Calu3 (cell line): ENCODE measurements around the gene WDR88. TPM values are rescaled to one million over a fixed set of nuclear protein-coding genes. Genes with fewer than 3 reads are reported as not detected.

Experiments
- BruUV-seq: library from RNA; stranded (reverse); fragments of 400-500 nt; replicated peaks from 2 replicates; lab custom pipeline; 2021; lab: Mats Ljungman, UMichigan
- CTCF ChIA-PET: fragments of 300-600 bp; sonication (Branson Sonifier 250); formaldehyde crosslinking; loops from one replicate; lab custom pipeline; 2022; ENCODE audit warnings: antibody characterized with exemption; lab: Charles Lee
- DNase-seq: peaks from one replicate; pipeline ENCODE4 v3.0.0; 2022
- H3K27ac Mint-ChIP-seq: one replicate; pipeline ENCODE4 v1.8.0; 2022; ENCODE audit warnings: mixed read lengths; ENCODE audit not compliant: unreplicated experiment
- H3K27me3 Mint-ChIP-seq: one replicate; pipeline ENCODE4 v1.8.0; 2022; ENCODE audit warnings: mixed read lengths; ENCODE audit not compliant: unreplicated experiment
- H3K36me3 Mint-ChIP-seq: one replicate; pipeline ENCODE4 v1.8.0; 2022; ENCODE audit warnings: mild to moderate bottlenecking, moderate library complexity, mixed read lengths; ENCODE audit not compliant: insufficient read depth, unreplicated experiment
- H3K4me1 Mint-ChIP-seq: one replicate; pipeline ENCODE4 v1.8.0; 2022; ENCODE audit warnings: mild to moderate bottlenecking, low read depth, mixed read lengths; ENCODE audit not compliant: unreplicated experiment
- H3K4me3 Mint-ChIP-seq: one replicate; pipeline ENCODE4 v1.8.0; 2022; ENCODE audit warnings: mild to moderate bottlenecking, low read depth, moderate library complexity, mixed read lengths; ENCODE audit not compliant: unreplicated experiment
- H3K9me3 Mint-ChIP-seq: one replicate; pipeline ENCODE4 v1.8.0; 2022; ENCODE audit warnings: low read depth, mixed read lengths; ENCODE audit not compliant: unreplicated experiment
- CTCF ChIP-seq: fragments of 200-600 bp; IDR thresholded peaks from one replicate; pipeline ENCODE4 v1.8.0; 2022; ENCODE audit warnings: antibody characterized with exemption; ENCODE audit not compliant: unreplicated experiment
- intact Hi-C: fragments of 100-400 bp; cut with micrococcal nuclease; formaldehyde crosslinking; loops from one replicate; pipeline ENCODE4 v1.10.0; 2022; ENCODE audit not compliant: unreplicated experiment
- total RNA-seq: library from RNA; stranded (reverse); gene quantifications from 2 replicates; pipeline ENCODE4 v1.2.3, GENCODE V29; 2022

WDR88 gene
- total RNA-seq, 1 experiment from 2014 or later = not detected

GRCh38 chr19:33168528-33168927 lies 36.6 kb downstream of the WDR88 start:
- H3K27me3 Mint-ChIP-seq = no peaks in the 10 kb centered on the region
- no peak overlapping the region for H3K4me3 Mint-ChIP-seq
- no peak for TF ChIP-seq CTCF
- intact Hi-C loops = no loop called here
- BruUV-seq = no TSS peak
- no peak overlapping the region for H3K27ac Mint-ChIP-seq
- CTCF ChIA-PET = no interaction called here
- H3K9me3 Mint-ChIP-seq = peaks cover 4% of the 10 kb centered on the region
- peaks cover 6% of the 10 kb centered on the region for H3K36me3 Mint-ChIP-seq
- H3K4me1 Mint-ChIP-seq = peaks cover 12% of the 10 kb centered on the region
- DNase-seq = no peak

DNA sequence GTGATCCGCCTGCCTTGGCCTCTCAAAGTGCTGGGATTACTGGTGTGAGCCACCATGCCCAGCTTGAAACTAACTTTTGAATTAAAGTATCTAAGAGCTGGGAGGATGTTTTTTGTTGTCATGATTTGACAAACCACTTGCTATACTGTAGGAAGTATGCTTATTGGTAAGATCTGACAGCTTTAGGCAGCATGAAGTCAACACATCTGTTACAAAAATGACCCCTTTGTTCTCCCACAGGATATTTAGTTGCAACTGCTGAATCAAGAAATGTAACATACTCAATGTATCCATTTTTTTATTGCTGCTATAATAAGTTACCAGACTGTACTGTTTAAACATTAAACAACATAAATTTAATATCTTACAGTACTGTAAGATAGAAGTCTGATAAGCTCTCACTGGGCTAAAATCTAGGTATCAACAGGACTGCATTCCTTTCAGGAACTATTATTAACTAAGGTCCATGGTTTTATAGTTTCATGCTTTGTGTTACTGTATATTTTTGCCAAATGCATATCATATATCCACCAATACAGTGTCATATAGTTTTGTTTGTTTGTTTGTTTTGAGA lies 39.4 kb downstream of the WDR88 start:
- Mint-ChIP-seq H3K36me3 (peaks cover 23% of the 10 kb centered on the region), H3K9me3 (peaks cover 4% of the 10 kb centered on the region), H3K27ac (no peak overlapping the region), H3K4me3 (no peak overlapping the region), H3K27me3 (peaks cover 2% of the 10 kb centered on the region), H3K4me1 (peaks cover 24% of the 10 kb centered on the region)
- intact Hi-C loops = no loop called here
- CTCF ChIA-PET = interaction anchor here (0.6 to 1.2 kb wide), 2 partner anchors 13 to 261 kb away, joined by 3 read pairs; no protein-coding TSS in a partner anchor
- no peak for DNase-seq
- no TSS peak for BruUV-seq
- no peak for TF ChIP-seq CTCF

- Mint-ChIP-seq H3K36me3 (peaks cover 29% of the 10 kb centered on the region), H3K27ac (no peak overlapping the region), H3K27me3 (peaks cover 8% of the 10 kb centered on the region), H3K4me1 (peaks cover 30% of the 10 kb centered on the region), H3K9me3 (peaks cover 4% of the 10 kb centered on the region), H3K4me3 (no peak overlapping the region)
- BruUV-seq = no TSS peak
- intact Hi-C loops = no loop called here
- no peak for DNase-seq
- TF ChIP-seq CTCF = no peak
- CTCF ChIA-PET = interaction anchor here (1.2 kb wide), 1 partner anchor 12 kb away, joined by 3 read pairs; no protein-coding TSS in a partner anchor
Measured at GRCh38 chr19:33171916-33172359, 40.0 kb downstream of the WDR88 start.

- BruUV-seq = no TSS peak
- no peak for DNase-seq
- no peak for TF ChIP-seq CTCF
- H3K27me3 Mint-ChIP-seq = peaks cover 15% of the 10 kb centered on the region
- H3K9me3 Mint-ChIP-seq = no peaks in the 10 kb centered on the region
- peaks cover 41% of the 10 kb centered on the region for H3K4me1 Mint-ChIP-seq
- no peak overlapping the region for H3K4me3 Mint-ChIP-seq
- H3K36me3 Mint-ChIP-seq = peaks cover 42% of the 10 kb centered on the region
- no peak overlapping the region for H3K27ac Mint-ChIP-seq
- CTCF ChIA-PET = no interaction called here
- intact Hi-C loops = no loop called here
Measured at GRCh38 chr19:33174186-33174585, 42.3 kb downstream of the WDR88 start.
